G401 (cell line): ENCODE measurements around the gene ENAH. TPM values are rescaled to one million over a fixed set of nuclear protein-coding genes. Genes with fewer than 3 reads are reported as not detected.
"Not testable (repeated sequence)": the region's sequence is repeated elsewhere in the genome, so short reads cannot be mapped to it uniquely, and the experiment has no call there.

Experiments used
- DNase-seq: peaks from one replicate; pipeline ENCODE4 v3.0.0-alpha.2; 2015; ENCODE audit warnings: low spot score
- in situ Hi-C: cut with HindIII; loops from 2 replicates; pipeline ENCODE4 v1.10.0; 2016; ENCODE audit warnings: low sequenced_read_pairs, mixed read lengths
- total RNA-seq: library from RNA; depleted of rRNA; stranded (reverse); fragments of >200 nt; shearing (Covaris generic); gene quantifications from 2 replicates; pipeline ENCODE4 v1.2.3, GENCODE V29; 2014

ENAH gene
- total RNA-seq, 1 experiment from 2014 or later, result 90.0 TPM

DNA sequence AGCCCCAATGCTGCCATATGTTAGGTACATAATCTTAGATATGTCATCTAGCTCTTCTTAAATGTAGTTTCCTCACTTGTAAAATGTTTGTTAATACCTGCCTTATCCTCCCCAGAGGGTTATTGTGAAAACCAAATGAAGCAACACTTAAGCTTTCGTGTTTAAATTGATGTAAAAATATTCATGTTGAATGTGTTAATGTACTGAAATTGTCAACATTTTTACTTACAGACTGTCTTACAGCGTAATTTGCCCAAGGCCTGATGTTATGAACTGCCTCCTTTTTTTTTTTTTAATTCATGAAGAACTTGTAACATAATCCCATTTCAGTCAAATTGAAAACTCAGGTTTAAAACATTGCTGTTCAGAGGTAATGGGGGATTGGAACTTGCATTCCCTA is 25.6 kb upstream of the ENAH start:
- DNase-seq, result no peak
- in situ Hi-C loops, result no loop called here

DNA sequence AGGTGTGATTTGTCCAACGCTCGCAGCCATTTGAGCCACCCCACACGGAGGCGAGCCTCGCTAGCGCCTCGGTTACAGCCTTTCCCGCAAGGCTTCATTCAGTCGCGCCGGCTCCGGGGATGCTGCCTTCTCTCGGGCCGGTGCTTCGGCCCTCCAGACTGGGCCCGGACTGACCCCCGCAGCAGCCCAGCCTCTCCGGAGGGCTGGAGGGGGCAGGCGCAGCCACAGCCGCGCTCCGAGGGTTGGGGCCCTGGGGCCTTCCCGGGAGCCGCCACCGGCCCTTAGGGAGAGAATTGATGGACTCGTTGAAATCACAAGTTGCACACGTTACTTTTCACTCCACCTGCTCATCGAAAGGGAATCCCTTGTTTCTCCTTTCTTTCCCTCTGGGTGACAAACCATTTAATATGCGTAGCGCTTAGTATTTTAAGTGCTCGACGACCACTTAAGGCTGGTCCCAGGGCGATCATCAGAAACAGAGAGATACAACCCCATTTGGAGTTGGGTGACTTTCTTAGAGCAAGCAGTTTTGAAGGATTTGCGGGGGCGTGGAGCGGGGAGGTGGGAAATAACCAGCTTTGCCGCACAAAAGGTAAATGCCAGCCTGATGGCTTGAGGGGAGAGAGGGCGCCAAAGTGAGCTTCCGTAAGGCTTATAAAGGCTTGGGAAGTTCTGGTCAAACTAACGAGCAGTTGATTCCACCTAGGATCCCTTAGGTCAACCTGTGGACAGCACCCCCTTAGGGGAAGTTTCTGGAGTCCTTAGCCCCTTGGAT is 24.6 kb upstream of the ENAH start:
- no peak for DNase-seq
- in situ Hi-C loops, result no loop called here

DNA sequence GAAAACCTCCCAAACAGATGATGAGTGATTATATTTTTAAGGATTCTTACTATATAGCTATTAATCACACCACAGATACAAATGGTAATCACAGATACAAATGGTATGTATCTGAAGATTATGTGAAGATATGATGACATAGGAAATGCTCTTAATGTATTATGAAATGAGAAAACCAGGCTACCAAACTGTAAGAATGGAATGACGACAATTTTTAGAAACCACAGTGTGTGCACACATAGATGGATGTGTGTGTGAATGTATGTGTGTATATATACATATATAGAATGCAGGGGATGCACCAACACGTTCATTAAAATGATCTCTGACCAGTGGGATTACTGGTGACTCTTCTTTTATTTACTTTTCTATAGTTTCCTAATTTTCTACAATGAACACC is 21.5 kb upstream of the ENAH start:
- DNase-seq, result no peak
- in situ Hi-C loops, result no loop called here

DNA sequence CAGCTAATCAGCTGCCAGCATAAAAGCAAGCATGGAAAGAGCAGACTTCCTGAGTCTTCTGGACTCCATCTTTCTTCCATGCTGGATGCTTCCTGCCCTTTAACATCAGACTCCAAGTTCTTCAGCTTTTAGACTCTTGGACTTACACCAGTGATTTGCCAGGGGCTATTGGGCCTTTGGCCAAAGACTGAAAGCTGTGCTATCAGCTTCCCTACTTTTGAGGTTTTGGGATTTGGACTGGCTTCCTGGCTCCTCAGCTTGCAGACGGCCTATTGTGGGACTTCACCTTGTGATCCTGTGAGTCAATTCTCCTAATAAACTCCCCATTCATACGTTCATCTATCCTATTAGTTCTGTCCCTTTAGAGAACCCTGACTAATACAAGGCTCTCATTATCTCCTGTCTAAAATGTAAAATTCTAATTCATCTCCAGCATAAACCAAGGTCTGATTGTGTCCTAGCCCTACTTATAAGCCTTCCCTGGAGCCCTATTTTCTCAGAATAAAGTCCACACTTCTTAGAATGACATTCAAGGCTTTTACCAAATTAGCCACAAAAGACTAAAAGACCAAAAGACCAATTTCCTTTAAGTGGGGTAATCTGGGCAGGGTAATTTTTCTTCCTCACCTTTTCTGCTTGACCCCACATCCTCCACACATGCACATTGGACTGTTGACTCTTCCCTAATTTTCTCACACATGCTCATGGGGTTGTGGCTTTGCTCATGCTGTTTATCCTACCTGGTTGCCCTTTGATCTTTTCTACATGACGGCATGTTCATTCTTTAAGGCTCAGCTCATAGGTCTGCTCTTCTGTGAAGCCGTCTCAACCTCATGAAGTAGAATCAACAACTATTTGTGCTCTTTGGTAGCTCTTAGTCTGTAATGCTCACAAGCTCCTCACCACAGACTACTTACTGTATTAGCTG is 18.1 kb upstream of the ENAH start:
- in situ Hi-C loops, result no loop called here
- no peak for DNase-seq

GRCh38 chr1:225670356-225670755 is 17.4 kb upstream of the ENAH start:
- in situ Hi-C loops, result no loop called here
- no peak for DNase-seq

GRCh38 chr1:225668222-225668621 is 15.3 kb upstream of the ENAH start:
- in situ Hi-C loops, result no loop called here
- DNase-seq, result no peak

DNA sequence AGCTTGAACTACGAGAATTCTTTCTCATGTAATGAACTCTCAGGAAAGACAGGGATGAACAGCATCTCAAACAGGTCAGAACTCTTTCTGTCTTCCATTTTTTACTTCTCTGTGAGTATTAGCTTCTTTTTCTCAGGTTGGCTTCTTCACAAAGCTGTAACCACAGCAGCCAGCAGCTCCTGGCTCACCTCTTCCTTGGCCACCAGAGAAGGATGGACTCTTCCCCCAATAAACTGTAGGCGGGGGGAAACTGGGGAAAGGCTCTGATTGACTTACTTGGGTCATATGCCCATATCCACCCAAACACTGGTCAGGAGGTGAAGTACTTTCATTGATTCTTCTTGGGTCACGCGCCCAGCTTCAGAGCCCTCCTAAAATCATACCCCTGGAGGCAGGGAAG is 14.4 kb upstream of the ENAH start:
- DNase-seq, result no peak
- in situ Hi-C loops, result no loop called here

GRCh38 chr1:225666495-225666894 is 13.6 kb upstream of the ENAH start:
- DNase-seq, result no peak
- in situ Hi-C loops, result no loop called here

GRCh38 chr1:225664762-225665161 is 11.8 kb upstream of the ENAH start:
- DNase-seq, result no peak
- in situ Hi-C loops, result no loop called here

DNA sequence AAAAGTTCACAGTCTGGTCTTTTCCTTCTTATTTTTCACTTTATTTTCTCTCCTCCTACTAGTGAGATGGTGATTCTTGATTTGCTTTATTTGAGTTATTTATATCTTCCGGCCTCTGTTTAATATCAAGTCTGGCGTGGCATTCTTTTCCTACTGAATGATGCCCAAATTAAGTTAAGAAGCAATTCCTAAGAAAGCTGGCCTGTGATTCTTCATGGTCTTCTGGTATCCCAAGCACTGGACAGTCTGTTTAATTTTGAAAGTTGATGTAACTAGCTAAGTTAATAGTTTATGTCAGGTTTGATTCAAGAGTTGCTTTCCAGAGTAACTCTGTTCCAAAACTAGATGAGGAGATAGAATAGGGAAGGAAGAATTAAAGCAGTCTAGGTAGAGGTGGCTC is 9.2 kb upstream of the ENAH start:
- in situ Hi-C loops, result no loop called here
- no peak for DNase-seq

DNA sequence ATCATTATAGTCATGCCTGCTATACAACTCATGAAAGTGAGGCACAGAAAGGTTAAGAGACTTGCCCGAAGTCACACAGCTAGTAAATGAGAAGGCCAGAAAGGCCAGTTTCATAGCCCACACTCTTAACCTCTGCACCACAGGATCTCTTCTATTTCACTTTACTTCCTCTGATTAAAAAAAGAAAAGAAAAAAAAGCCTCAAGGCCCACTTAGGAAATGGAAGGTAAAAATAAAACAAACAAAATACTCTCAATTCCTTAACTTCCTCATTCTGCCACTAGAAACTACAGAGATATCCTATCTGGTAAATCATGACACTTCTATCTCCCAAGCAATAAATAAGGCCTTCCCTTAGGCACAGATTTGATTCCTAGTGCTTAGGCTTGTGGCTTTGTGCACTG is 7.6 kb upstream of the ENAH start:
- no peak for DNase-seq
- in situ Hi-C loops, result no loop called here

DNA sequence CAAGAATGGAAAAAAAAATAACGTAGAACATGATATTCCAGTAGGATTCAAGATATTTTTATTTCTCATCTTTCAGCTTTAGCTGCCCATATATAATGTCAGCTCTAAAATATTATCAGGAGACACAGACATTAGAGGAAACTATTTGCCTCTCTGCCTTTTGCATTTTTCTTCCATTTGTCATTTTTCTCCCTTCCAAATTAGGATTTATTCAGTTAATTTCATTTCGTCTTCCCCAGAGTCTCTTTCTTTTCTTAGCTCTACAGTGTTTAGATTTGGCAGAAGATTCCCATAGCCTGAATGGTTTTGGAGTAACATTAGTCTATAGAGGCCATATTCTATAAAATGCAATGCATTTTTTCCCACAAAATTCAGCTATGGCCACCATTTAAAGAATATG is 5.1 kb upstream of the ENAH start:
- no peak for DNase-seq
- in situ Hi-C loops, result no loop called here

DNA sequence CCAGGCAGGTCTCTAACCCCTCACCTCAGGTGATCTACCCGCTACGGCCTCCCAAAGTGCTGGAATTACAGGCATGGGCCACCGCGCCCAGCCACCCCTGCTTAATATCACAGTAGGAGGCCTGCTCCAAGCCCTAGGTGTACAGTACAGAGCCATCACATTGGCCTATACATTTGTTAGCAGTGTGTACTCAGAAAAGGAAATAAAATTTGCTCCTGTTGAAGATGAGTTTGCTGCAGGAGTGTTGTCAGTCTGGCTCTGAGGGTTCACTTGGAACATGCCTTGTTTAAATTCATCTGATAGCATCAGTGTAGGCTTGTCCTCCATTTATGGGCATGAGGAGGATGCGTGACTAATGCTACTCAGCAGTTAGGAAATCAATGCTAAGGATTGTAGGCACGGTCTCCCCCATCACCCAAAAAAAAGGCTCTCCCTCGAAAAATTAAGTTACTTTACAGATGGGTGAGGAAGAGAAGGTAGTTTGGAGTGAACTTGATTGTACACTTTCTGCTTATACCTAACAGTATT is 4.6 kb upstream of the ENAH start:
- no peak for DNase-seq
- in situ Hi-C loops, result no loop called here

DNA sequence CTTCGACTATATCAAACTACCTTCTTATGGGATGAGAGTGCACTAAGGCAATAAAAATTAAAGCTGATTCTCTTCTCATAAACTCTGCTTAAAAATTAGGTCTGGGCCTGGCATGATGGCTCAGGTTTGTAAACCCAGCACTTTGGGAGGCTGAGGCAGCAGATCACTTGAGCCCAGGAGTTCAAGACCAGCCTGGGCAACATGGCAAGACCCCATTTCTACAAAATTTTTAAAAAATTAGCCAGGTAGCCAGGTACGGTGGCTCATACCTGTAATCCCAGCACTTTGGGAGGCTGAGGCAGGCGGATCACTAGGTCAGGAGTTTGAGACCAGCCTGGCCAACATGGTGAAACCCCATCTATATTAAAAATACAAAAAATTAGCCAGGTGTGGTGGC is 3.3 kb upstream of the ENAH start:
- in situ Hi-C loops, DNase-seq: not testable (repeated sequence)

DNA sequence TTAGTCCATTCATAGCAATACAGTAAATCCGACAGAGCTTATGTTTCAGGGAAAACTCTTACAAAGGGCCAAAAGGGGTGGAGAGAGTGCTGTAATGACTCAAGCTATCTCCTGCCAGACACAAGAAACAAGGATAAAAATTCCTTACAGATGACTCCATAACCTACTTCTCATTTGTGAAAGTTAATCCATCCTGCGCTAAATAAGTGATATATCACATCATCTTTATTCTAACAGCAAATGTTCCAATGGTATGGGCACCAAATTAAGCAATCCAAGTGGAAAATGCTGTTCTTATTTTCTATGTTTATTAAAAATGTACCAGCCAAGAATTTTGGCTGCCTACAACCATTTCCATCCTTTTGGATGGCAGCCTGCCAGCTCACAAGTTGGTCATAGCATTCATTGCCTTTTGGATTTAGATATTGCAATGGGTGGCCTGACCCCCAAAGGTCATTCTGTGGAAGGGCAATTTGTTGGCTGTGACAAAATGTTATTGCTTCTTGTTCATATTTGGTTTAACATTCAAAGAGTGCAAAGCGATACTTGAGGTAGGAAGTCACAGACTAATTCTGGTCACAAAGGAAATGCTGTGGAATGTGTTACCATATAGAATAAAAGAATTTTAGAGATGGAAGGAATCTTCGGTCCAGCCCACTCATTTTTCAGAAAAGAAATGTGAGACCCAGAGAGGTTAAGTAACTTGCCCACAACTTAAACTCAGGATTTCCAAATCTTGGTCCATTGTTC is 2.8 kb upstream of the ENAH start:
- peak; percentile 23 for DNase-seq
- in situ Hi-C loops, result no loop called here

DNA sequence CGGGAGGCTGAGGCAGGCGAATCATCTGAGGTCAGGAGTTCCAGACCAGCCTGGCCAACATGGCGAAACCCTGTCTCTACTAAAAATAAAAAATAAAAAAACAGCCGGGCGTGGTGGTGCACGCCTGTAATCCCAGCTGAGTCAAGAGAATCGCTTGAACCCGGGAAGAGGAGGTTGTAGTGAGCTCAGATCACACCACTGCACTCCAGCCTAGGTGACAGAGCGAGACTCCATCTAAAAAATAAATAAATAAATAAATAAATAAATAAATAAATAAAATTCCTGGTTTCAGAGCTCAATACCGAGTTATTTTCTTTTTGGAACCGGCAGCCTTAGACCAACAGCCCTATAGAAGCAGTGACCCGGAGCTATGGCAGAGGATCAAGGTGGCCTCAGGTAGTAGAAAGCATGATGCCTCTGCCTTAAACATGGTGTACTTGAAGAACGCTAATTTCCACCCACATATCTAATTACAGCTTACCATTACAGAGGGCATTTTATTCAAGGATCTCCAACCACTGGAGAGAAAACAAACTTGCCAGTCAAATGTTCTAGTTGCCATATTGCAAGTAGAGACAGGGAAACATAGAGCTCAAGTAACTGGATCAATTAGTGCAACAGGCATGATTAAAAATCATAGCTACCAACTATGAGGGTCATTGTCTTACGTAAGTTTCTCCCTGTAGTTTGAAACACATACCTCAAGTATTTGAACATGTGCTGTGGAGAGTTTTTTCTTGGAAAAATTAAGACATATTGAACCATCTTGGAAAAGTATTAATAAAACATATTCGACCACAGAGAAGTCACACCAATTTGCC is 2.0 kb upstream of the ENAH start:
- no peak for DNase-seq
- in situ Hi-C loops, result no loop called here

DNA sequence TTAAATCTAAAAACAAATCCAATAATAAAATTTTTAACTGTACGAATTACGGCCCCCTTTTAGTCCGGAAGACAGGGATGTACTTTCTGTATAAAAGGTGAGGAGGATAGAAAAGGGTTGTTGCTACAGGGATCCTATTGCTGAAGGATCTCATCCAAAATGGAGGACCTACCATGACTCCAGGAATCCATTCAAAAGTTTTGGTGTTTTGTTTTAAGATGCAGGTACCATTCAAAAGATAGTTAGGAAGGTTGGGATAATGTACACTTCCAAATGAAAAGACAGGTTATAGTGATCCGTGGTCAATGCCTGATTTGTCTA is 1.3 kb upstream of the ENAH start:
- peak; percentile 19 for DNase-seq
- in situ Hi-C loops, result no loop called here

DNA sequence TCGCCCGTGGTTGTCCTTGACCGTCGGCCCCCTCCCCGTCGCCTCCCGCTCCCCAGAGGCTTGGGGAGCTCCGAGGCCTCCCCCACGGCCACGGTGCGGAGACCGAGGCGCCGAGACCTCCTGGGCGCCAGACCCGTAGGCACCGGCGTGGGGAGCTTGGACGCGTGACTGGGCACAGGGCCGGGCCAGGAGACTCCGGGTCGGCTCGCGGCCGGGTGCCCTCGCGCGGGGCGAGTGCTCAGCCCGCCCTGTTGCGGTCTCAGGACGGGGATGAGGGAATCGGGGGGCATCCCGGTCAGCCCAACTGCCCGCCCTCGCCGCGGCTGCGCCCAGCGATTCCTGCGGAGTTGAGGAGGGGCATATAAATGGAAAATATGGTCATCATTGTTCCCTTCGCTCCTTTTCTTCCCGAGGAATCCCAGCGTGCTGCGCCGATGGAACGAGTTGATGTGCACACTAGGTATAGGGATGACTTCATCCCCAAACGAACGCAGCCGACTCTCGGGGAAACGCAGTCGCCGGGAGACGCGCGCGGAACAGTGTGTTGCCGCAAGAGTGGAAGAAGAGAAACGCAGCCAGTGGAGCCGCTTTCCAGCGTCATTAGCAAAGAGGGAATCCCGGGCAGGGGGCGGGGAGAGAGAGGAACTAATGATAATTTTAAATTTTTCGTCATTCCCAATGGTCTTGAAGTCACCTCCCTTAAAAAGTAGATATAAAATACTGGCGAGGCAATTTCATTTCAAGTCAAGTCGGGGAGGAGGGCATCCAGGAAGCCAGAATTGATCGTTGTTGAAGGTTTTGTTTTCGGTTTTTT is 747 bp upstream of the ENAH start:
- DNase-seq, result peak; percentile 67
- in situ Hi-C loops, result no loop called here
